Loucy (cell line): ENCODE results near the gene IL2RG.

Experiments used
- H2AFZ ChIP-seq: fragments of 200-600 bp; sonication (generic); 2 replicates; pipeline ENCODE4 v1.6.0; 2016; ENCODE audit warnings: antibody characterized with exemption, mild to moderate bottlenecking, low read length, moderate library complexity
- H3F3A ChIP-seq: fragments of 200-600 bp; 2 replicates; pipeline ENCODE4 v1.6.0; 2016; ENCODE audit warnings: antibody characterized with exemption, low read depth, mild to moderate bottlenecking
- H3K27me3 ChIP-seq: fragments of 200-600 bp; sonication (generic); 2 replicates; pipeline ENCODE4 v1.6.1; 2014; ENCODE audit warnings: low read length, mild to moderate bottlenecking; ENCODE audit not compliant: insufficient read depth, poor library complexity, severe bottlenecking
- H3K36me3 ChIP-seq: fragments of 200-600 bp; sonication (generic); 2 replicates; pipeline ENCODE4 v1.6.1; 2016; ENCODE audit warnings: low read length; ENCODE audit not compliant: insufficient read depth
- H3K4me1 ChIP-seq: fragments of 200-600 bp; sonication (generic); 2 replicates; pipeline ENCODE4 v1.5.1; 2014; ENCODE audit warnings: low read length, mild to moderate bottlenecking; ENCODE audit not compliant: insufficient read depth, poor library complexity, severe bottlenecking
- H3K4me2 ChIP-seq: fragments of 200-600 bp; sonication (generic); 2 replicates; pipeline ENCODE4 v1.6.0; 2014; ENCODE audit warnings: antibody characterized with exemption, low read length, low read depth, mild to moderate bottlenecking; ENCODE audit not compliant: poor library complexity, severe bottlenecking
- H3K4me3 ChIP-seq: fragments of 200-600 bp; sonication (generic); 2 replicates; pipeline ENCODE4 v1.5.1; 2014; ENCODE audit warnings: low read length, mild to moderate bottlenecking, mixed read lengths; ENCODE audit not compliant: poor library complexity, severe bottlenecking
- H3K79me2 ChIP-seq: fragments of 200-600 bp; sonication (generic); 2 replicates; pipeline ENCODE4 v1.6.1; 2014; ENCODE audit warnings: low read length; ENCODE audit not compliant: insufficient read depth
- H3K9ac ChIP-seq: fragments of 200-600 bp; sonication (generic); 2 replicates; pipeline ENCODE4 v1.6.0; 2014; ENCODE audit warnings: mild to moderate bottlenecking, low read depth, low read length, moderate library complexity; ENCODE audit not compliant: poor library complexity, severe bottlenecking
- H3K9me2 ChIP-seq: fragments of 200-600 bp; sonication (generic); replicated peaks from 2 replicates; pipeline ENCODE4 v1.6.1; 2016; ENCODE audit warnings: low read depth, low read length, mixed read lengths
- H3K9me3 ChIP-seq: fragments of 200-600 bp; sonication (generic); 2 replicates; pipeline ENCODE4 v1.6.1; 2014; ENCODE audit warnings: mild to moderate bottlenecking, antibody characterized with exemption, low read length, low read depth; ENCODE audit not compliant: insufficient read depth
- H4K20me1 ChIP-seq: fragments of 200-600 bp; sonication (generic); 2 replicates; pipeline ENCODE4 v1.6.0; 2014; ENCODE audit warnings: antibody characterized with exemption, low read length, mild to moderate bottlenecking; ENCODE audit not compliant: insufficient read depth, poor library complexity, severe bottlenecking
- CTCF ChIP-seq: fragments of 200-600 bp; sonication (generic); conservative IDR thresholded peaks from 2 replicates; pipeline ENCODE4 v1.5.1; 2014; ENCODE audit warnings: mild to moderate bottlenecking, antibody characterized with exemption, low read length
- EZH2phosphoT487 ChIP-seq: fragments of 200-600 bp; IDR thresholded peaks from 2 replicates; pipeline ENCODE4 v1.6.1; 2018; ENCODE audit warnings: antibody characterized with exemption, mild to moderate bottlenecking, moderate library complexity, borderline replicate concordance

The IL2RG gene

GRCh38 chrX:71102292-71102691 lies 9.1 kb downstream of the IL2RG start:
- Histone ChIP-seq H4K20me1 (no peaks in the 10 kb centered on the region), H3K9ac (peak overlapping the region; percentile 97), H3K9me2 (no peaks in the 10 kb centered on the region), H3K4me3 (no peak overlapping the region), H3F3A (0 out of 2 replicates have a peak, but pooled peaks cover 7% of the 10 kb centered on the region), H3K27me3 (no peaks in the 10 kb centered on the region), H3K79me2 (peaks cover 47% of the 10 kb centered on the region), H3K36me3 (no peaks in the 10 kb centered on the region), H3K4me2 (peak overlapping the region; percentile 99), H2AFZ (no peak overlapping the region), H3K9me3 (no peaks in the 10 kb centered on the region), H3K4me1 (peaks cover 77% of the 10 kb centered on the region)
- no peak for TF ChIP-seq EZH2phosphoT487
- no peak for TF ChIP-seq CTCF

- peak overlapping the region; percentile 97 for H3K9ac ChIP-seq
- 0 out of 2 replicates have a peak, but pooled peaks cover 4% of the 10 kb centered on the region for H3F3A ChIP-seq
- no peak for TF ChIP-seq EZH2phosphoT487
- TF ChIP-seq CTCF, result peak; percentile 44
- H3K9me2 ChIP-seq, result no peaks in the 10 kb centered on the region
- no peak overlapping the region for H3K4me3 ChIP-seq
- peaks cover 37% of the 10 kb centered on the region for H3K79me2 ChIP-seq
- no peak overlapping the region for H2AFZ ChIP-seq
- H3K4me2 ChIP-seq, result peak overlapping the region; percentile 32
- no peaks in the 10 kb centered on the region for H3K9me3 ChIP-seq
- peaks cover 65% of the 10 kb centered on the region for H3K4me1 ChIP-seq
- H3K27me3 ChIP-seq, result no peaks in the 10 kb centered on the region
- no peaks in the 10 kb centered on the region for H4K20me1 ChIP-seq
- H3K36me3 ChIP-seq, result no peaks in the 10 kb centered on the region
These were observed 10.5 kb downstream of the IL2RG start for GRCh38 chrX:71100581-71101505.

GRCh38 chrX:71099736-71100135 lies 11.6 kb downstream of the IL2RG start:
- TF ChIP-seq EZH2phosphoT487, result no peak
- no peaks in the 10 kb centered on the region for H3K27me3 ChIP-seq
- no peak overlapping the region for H3K4me3 ChIP-seq
- H3K79me2 ChIP-seq, result peaks cover 29% of the 10 kb centered on the region; the same call in 1 of the 2 replicates
- H3K4me2 ChIP-seq, result peak overlapping the region; percentile 64
- H2AFZ ChIP-seq, result no peak overlapping the region
- H3K9ac ChIP-seq, result no peak overlapping the region
- H4K20me1 ChIP-seq, result no peaks in the 10 kb centered on the region
- H3K4me1 ChIP-seq, result peaks cover 64% of the 10 kb centered on the region
- 0 out of 2 replicates have a peak, but pooled peaks cover 4% of the 10 kb centered on the region for H3F3A ChIP-seq
- no peaks in the 10 kb centered on the region for H3K9me3 ChIP-seq
- H3K9me2 ChIP-seq, result no peaks in the 10 kb centered on the region
- H3K36me3 ChIP-seq, result no peaks in the 10 kb centered on the region
